AG04450 (cell line): ENCODE data around the gene PRCD. TPM values are rescaled to one million over a fixed set of nuclear protein-coding genes. Genes with fewer than 3 reads are reported as not detected.

ENCODE experiments used
- CTCF ChIA-PET: fragments of 300-600, 350-600 bp; formaldehyde crosslinking; extraction: SDS; loops from one replicate; lab custom pipeline; 2022; ENCODE audit warnings: antibody characterized with exemption, inconsistent platforms; lab: Charles Lee
- POLR2A ChIA-PET: fragments of 350-600 bp; formaldehyde crosslinking; extraction: SDS; loops from one replicate; lab custom pipeline; 2021; ENCODE audit warnings: antibody characterized with exemption, inconsistent platforms; lab: Yijun Ruan, JAX
- DNase-seq: peaks from one replicate; pipeline ENCODE4 v3.0.0-alpha.2; 2011; ENCODE audit warnings: low read depth, low spot score
- H3K27ac ChIP-seq: one replicate; pipeline ENCODE4 v1.5.1; 2012; ENCODE audit warnings: low read depth, low read length, control low read depth
- H3K27me3 ChIP-seq: one replicate; pipeline ENCODE4 v1.6.0; 2012; ENCODE audit warnings: low read length; ENCODE audit not compliant: control insufficient read depth, insufficient read depth
- H3K4me3 ChIP-seq: 2 replicates; pipeline ENCODE4 v1.5.1; 2011; ENCODE audit warnings: mild to moderate bottlenecking, low read depth, low read length, control low read depth
- H3K9me3 ChIP-seq: 2 replicates; pipeline ENCODE4 v1.5.1; 2012; ENCODE audit warnings: low read length; ENCODE audit not compliant: control insufficient read depth, insufficient read depth
- CTCF ChIP-seq: IDR thresholded peaks from 2 replicates; pipeline ENCODE4 v1.5.1; 2011; ENCODE audit warnings: low read depth, low read length, control low read depth, inconsistent platforms
- polyA plus RNA-seq: library from polyadenylated mRNA; depleted of rRNA; stranded (reverse); fragments of >200 nt; gene quantifications from 2 replicates; pipeline ENCODE4 v1.2.3, GENCODE V29; 2011

Gene PRCD
- polyA plus RNA-seq, 1 experiment, result 0.69 TPM

- peaks cover 12% of the 10 kb centered on the region for H3K9me3 ChIP-seq
- H3K4me3 ChIP-seq, result no peak overlapping the region
- TF ChIP-seq CTCF, result no peak
- ChIA-PET POLR2A (interaction anchor here (0.5 kb wide), 1 partner anchor 9 kb away, joined by 3 read pairs; no protein-coding TSS in a partner anchor), CTCF (interaction anchor here (1.5 kb wide), 1 partner anchor 109 kb away, joined by 5 read pairs; no protein-coding TSS in a partner anchor)
- H3K27me3 ChIP-seq, result no peaks in the 10 kb centered on the region
- H3K27ac ChIP-seq, result no peak overlapping the region
- DNase-seq, result no peak
These were observed 32.5 kb downstream of the PRCD start for GRCh38 chr17:76572201-76572910.

- no peak overlapping the region for H3K27ac ChIP-seq
- no peaks in the 10 kb centered on the region for H3K27me3 ChIP-seq
- no peak overlapping the region for H3K4me3 ChIP-seq
- no peak for TF ChIP-seq CTCF
- POLR2A ChIA-PET, result no interaction called here
- no peak for DNase-seq
- H3K9me3 ChIP-seq, result peaks cover 12% of the 10 kb centered on the region
- CTCF ChIA-PET, result no interaction called here
These were observed 33.3 kb downstream of the PRCD start for GRCh38 chr17:76573096-76573495.

- ChIA-PET POLR2A (no interaction called here), CTCF (no interaction called here)
- Histone ChIP-seq H3K9me3 (peaks cover 12% of the 10 kb centered on the region), H3K27me3 (no peaks in the 10 kb centered on the region), H3K4me3 (no peak overlapping the region), H3K27ac (no peak overlapping the region)
- no peak for DNase-seq
- TF ChIP-seq CTCF, result no peak
These were observed 34.3 kb downstream of the PRCD start for GRCh38 chr17:76574166-76574565.

GRCh38 chr17:76575570-76575969 is 35.7 kb downstream of the PRCD start:
- DNase-seq, result no peak
- no peak for TF ChIP-seq CTCF
- no peak overlapping the region for H3K4me3 ChIP-seq
- CTCF ChIA-PET, result interaction anchor here (1.7 kb wide), 1 partner anchor 48 kb away, joined by 8 read pairs; no protein-coding TSS in a partner anchor
- no peaks in the 10 kb centered on the region for H3K27me3 ChIP-seq
- POLR2A ChIA-PET, result interaction anchor here (0.6 kb wide), 1 partner anchor 114 kb away, joined by 5 read pairs; no protein-coding TSS in a partner anchor
- peaks cover 6% of the 10 kb centered on the region for H3K9me3 ChIP-seq
- no peak overlapping the region for H3K27ac ChIP-seq

GRCh38 chr17:76576189-76576588 is 36.3 kb downstream of the PRCD start:
- Histone ChIP-seq H3K9me3 (no peaks in the 10 kb centered on the region), H3K4me3 (no peak overlapping the region), H3K27ac (no peak overlapping the region), H3K27me3 (no peaks in the 10 kb centered on the region)
- DNase-seq, result no peak
- no peak for TF ChIP-seq CTCF
- ChIA-PET CTCF (interaction anchor here (0.6 to 1.7 kb wide), 2 partner anchors 17 to 48 kb away, joined by 4 to 8 read pairs; no protein-coding TSS in a partner anchor), POLR2A (interaction anchor here (0.6 kb wide), 1 partner anchor 114 kb away, joined by 5 read pairs; no protein-coding TSS in a partner anchor)
